Measurements from ENCODE around the gene MSL1.
A peak's percentile ranks its signal among the peaks of the same experiment; 100 is the strongest.

Gene MSL1

DNA sequence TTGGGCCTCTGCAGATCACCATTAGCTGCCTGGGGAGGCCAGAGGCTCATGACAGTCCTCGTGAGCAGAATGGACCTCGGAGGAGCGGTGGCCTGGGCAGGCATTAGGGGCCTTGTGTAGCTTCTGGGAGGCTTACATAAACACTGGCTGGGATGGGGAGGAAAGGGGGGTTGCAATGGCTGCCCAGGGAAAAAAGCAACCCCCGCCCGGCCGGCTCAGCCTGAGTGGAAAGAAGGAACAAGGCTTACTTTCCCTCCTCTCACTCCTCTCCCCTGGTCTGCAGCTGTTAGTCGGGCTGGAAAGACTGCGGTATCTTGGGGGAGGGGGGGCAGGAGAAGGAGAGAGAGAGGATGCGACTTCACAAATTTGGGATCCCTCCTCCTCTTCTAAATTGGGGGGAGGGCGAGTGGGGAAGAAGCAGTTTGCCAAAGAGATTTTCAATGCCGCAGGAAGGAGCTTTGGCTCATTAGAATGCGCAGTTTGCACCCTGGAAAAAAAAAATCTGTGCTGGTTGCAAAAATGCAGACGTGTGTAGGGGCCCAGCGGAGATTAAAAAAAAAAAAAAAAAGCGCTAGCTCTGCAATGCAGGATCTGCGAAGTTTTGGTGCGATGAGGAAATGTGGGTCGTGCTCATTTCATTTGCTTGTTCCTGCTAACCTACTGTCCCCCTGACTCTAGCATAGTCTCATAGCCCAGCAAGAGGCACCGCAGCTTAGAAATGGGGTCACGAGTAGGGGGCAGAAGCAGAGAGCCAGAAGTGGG, 14.8 kb upstream of the MSL1 start:
- no peak for DNase-seq

DNA sequence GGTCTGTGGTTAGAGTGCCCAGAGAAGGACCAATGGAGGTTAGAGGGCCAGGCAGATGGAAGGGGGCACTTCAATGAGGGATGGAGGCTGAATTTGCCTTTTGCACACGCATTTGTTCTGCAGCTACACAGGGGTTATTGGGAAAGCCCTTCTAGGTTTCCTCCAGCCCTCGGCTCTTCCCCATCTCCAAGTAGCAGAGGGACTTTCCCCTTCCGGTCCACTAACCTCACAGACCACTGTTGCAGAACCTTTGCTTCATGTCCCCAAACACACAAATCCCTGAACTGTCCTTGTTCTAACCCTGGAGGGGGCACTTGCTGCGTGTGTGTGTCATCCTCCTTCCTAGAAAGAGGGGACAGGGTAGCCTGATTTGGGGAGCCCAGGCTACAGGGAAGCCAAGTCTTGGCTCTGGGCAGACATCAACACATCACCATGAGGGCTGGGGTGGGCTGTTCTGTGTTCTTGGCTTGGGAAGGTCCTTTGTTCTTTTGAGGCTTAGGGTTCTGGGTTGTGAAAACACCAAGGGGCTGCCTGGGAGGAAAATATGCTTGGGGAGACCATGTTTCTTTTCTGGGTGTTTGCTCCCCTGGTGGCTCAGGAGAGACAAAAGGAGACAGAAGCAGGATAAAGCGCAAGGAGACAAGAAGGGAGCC, 14.1 kb upstream of the MSL1 start:
- no peak for DNase-seq

GRCh38 chr17:40108970-40109824, 12.6 kb upstream of the MSL1 start:
- no peak for DNase-seq

GRCh38 chr17:40110026-40110845, 11.5 kb upstream of the MSL1 start:
- DNase-seq = no peak

- DNase-seq = peak; percentile 79
Observed at GRCh38 chr17:40111221-40112128, 10.3 kb upstream of the MSL1 start.

GRCh38 chr17:40112191-40112711, 9.5 kb upstream of the MSL1 start:
- DNase-seq = no peak

DNA sequence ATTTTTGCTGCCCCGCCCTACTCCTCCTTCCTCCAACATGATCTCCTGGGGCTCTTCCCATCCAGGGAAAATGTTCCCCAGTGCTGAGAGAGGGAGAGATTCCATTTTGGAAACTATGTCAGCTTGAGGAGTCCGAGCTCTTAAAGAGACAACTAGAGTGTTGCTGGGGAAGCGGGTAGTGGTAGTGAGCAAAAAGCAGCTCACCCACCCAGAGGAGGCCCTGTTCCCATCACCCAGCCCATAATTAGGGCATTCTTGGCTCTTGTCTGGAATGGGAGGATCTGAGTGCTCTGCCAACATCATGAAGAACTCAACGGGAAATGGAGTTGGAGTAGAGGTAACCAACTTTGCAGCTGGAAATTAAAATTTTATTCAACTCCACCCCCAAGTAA, 9.1 kb upstream of the MSL1 start:
- no peak for DNase-seq

DNA sequence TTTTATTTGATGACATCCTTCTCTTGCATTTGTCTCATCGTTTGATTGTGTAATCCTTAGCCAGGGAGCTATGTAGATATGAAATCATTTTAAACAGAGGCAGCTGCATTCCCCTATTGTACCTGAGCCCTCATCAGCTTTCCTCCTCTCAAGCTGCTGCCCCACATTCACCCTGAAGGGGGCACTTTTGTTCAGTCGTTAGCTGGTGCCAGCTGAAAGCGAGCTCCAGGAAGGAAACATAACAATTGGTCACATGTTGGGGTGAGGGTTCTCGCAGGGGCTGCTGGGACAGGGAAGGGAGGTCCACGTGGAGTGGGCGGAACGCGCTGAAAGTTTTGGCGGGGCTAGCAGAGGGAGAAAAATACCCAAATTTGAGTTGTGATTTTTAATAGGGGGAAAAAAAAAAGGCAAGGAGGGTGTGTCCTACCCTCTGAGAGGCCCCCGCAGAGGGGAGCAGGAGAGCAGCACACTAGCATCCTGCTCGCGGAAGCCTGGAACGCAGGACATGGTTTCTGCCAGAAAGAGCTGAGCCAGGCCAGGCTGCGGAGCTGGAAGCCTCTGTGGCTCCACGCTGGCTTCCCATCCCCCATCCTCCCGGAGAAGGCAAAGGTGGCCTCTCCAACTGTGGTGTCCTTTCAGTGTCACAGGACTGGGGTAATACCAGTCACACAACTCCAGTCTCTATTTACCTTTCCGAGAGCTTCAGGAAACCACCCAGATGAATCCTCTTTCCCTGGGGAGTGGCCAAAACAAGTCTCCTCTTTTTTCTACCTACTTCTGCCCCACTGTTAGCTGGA, 8.5 kb upstream of the MSL1 start:
- DNase-seq = peak; percentile 91

DNA sequence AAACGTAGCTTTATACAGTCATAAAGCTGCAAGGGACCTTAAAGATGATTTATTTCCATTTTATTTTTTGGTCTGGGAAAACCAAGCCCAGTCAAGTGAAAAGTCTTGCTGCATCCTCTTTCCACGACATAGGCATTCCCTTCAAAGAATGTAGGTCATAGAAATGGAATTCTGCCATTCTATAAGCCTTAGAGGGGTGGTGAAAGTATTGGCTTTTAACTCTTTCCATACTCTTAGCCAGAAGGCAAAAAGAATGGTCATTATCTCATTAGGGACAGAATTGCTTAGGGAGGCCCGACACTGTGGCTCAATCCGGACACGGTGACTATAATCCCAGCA, 7.9 kb upstream of the MSL1 start:
- no peak for DNase-seq

DNA sequence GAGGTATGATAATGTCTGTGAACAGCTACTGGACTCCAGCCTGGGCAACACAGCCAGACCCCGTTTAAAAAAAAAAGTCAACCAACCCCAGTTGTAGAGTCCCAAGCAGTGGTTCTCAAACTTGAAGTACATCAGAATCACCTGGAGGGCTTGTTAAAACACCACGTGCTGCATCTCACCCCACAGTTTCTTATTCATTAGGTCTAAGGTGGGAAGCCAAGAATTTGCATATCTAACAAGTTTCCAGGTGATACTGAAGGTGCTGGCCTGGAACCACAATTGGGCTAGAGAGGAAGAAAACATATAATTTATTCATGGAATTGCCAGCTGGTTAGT, 6.7 kb upstream of the MSL1 start:
- DNase-seq = no peak

GRCh38 chr17:40122136-40122998, 596 bp downstream of the MSL1 start:
- no peak for DNase-seq

- DNase-seq = peak; percentile 40
Observed at GRCh38 chr17:40122999-40123810, 1.4 kb downstream of the MSL1 start.

DNA sequence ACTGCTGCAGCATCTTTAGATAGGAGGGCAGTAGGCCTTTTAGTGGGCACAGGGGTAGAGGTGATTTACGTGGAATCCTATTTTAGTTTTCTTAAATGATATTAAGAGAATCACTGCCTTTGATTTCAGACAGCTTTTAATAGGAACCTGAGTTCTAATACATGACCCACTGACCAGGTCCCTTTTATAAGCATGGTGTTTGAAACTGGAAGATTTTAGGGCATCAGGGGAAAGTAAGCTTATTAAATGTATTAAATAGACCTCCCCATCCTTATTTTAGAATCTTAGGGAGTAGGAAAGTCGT, 2.0 kb downstream of the MSL1 start:
- no peak for DNase-seq

- peak; percentile 2 for DNase-seq
Observed at GRCh38 chr17:40124279-40125141, 2.7 kb downstream of the MSL1 start.

DNA sequence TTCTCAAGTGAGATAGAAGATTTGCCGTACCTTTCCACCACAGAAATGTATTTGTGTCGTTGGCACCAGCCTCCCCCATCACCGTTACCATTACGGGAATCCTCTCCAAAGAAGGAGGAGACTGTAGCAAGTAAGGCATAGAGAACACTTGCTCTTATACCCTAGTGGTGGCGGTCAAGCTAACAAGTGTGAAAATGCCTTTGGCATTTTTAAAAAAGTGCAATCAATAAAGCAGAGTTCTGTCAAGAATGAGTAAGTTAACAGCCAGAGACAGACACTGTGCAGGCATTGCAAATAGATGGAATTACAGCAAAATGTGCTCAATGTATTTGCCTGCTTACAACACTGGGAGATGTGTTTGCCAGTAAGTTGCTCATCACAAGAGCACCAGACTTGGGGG, 7.7 kb downstream of the MSL1 start:
- DNase-seq = no peak

DNA sequence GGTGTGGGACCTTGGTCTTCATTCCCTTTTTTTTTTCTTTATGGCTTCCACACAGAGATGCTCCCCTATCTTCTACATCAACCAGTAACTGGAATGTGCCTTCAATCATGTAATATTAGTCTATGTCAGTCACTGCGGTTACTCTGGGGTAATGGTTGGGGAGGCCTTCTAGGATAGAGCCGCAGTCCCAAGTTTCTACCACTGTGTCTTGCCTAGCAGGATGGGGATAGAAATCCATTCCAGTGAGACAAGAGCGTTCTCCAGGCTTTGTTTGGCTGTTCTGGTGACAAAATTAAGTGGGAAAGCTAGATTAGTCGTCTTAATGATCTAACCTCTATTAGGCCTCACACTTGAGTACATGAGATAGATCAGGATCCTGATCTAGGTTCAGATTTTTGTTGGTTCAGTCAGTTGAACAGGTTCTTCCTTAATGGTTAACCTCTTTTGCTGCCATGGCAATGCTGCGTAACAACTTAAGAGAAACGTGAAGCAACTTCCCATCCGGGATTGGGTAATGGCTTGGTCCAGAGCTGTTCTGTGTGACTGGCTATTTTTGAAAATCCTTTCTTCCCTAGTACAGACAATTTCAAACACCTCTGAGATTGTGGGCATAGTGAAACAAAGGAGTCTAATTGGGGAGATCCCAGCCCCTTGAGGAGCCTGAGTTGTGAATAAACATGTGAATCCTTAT, 8.7 kb downstream of the MSL1 start:
- DNase-seq = no peak

GRCh38 chr17:40134184-40134583, 12.4 kb downstream of the MSL1 start:
- no peak for DNase-seq

DNA sequence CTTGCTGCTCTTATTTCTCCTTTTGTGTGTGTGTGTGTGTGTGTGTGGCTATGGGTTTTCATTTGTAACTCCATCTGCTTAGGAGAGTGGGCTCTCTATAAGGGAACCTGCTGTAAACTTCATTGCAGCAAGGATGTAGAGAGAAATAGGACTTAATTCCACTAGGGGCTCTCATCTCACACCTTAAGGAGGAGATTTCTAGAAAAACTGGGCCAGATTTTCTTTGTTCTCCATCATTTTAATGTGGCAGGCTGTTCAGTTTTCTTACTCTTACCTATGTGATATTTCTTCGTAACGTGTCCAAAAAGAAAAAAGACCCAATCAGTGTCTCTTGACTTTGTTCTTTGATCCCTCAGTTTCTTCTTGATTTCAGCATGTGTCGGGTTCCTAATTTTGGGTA, 14.0 kb downstream of the MSL1 start:
- no peak for DNase-seq
